ENCODE results near the gene IVD.

Gene IVD

GRCh38 chr15:40461958-40462357 is 56.4 kb downstream of the IVD start:
- DNase-seq: no peak

- DNase-seq: no peak
These were observed 57.7 kb downstream of the IVD start for GRCh38 chr15:40463279-40463678.

GRCh38 chr15:40463886-40464545 is 58.4 kb downstream of the IVD start:
- no peak for DNase-seq

- no peak for DNase-seq
These were observed 59.1 kb downstream of the IVD start for GRCh38 chr15:40464595-40465185.

- DNase-seq: no peak
These were observed 60.3 kb downstream of the IVD start for GRCh38 chr15:40465939-40466338.

GRCh38 chr15:40466426-40467260 is 61.0 kb downstream of the IVD start:
- no peak for DNase-seq

GRCh38 chr15:40467261-40467615 is 61.6 kb downstream of the IVD start:
- DNase-seq: no peak

GRCh38 chr15:40468898-40469331 is 63.3 kb downstream of the IVD start:
- no peak for DNase-seq

GRCh38 chr15:40469776-40470390 is 64.3 kb downstream of the IVD start:
- no peak for DNase-seq

GRCh38 chr15:40470423-40471104 is 65.0 kb downstream of the IVD start, which contains the start of gene CHST14:
Gene CHST14, plus strand, starts transcription at chr15:40470984. Its CDS starts 230 bp downstream, at chr15:40471214.
- peak; percentile 47 for DNase-seq

All from activated effector memory CD4-positive, alpha-beta T cell treated with Interleukin-2 at 50 U/mL for 16 hours (primary cell).